ENCODE data around the gene C1orf167.

C1orf167 gene

GRCh38 chr1:11722538-11722937 lies 39.5 kb upstream of the C1orf167 start:
- no peaks in the 10 kb centered on the region for H3K36me3 ChIP-seq (ENCODE audit: low read depth)
- no peaks in the 10 kb centered on the region for H3K9me3 ChIP-seq (ENCODE audit: severe bottlenecking)
- no peaks in the 10 kb centered on the region for H3K27me3 ChIP-seq (ENCODE audit: insufficient read depth, poor library complexity, severe bottlenecking)
- no peaks in the 10 kb centered on the region for H3K4me1 ChIP-seq (ENCODE audit: insufficient read depth, poor library complexity, severe bottlenecking)
- no peak for TF ChIP-seq CTCF (IDR thresholded peaks at IDR 0.05; ENCODE audit: poor library complexity, severe bottlenecking)
- no peak overlapping the region for H3K27ac ChIP-seq (ENCODE audit: poor library complexity, severe bottlenecking)
- DNase-seq (ENCODE audit: low spot score) (no peak), ATAC-seq (ENCODE audit: low read depth) (no peak)
- H3K4me3 ChIP-seq (ENCODE audit: severe bottlenecking) = no peak overlapping the region

GRCh38 chr1:11725616-11726015 lies 36.4 kb upstream of the C1orf167 start:
- Histone ChIP-seq H3K36me3 (ENCODE audit: low read depth) (no peaks in the 10 kb centered on the region), H3K27me3 (ENCODE audit: insufficient read depth, poor library complexity, severe bottlenecking) (no peaks in the 10 kb centered on the region), H3K4me3 (ENCODE audit: severe bottlenecking) (no peak overlapping the region), H3K9me3 (ENCODE audit: severe bottlenecking) (no peaks in the 10 kb centered on the region), H3K4me1 (ENCODE audit: insufficient read depth, poor library complexity, severe bottlenecking) (no peaks in the 10 kb centered on the region), H3K27ac (ENCODE audit: poor library complexity, severe bottlenecking) (no peak overlapping the region)
- ATAC-seq (ENCODE audit: low read depth) = no peak
- no peak for TF ChIP-seq CTCF (IDR thresholded peaks at IDR 0.05; ENCODE audit: poor library complexity, severe bottlenecking)
- DNase-seq (ENCODE audit: low spot score) = no peak

GRCh38 chr1:11727119-11727518 lies 34.9 kb upstream of the C1orf167 start:
- no peak for DNase-seq (ENCODE audit: low spot score)
- H3K9me3 ChIP-seq (ENCODE audit: severe bottlenecking) = no peaks in the 10 kb centered on the region
- no peaks in the 10 kb centered on the region for H3K36me3 ChIP-seq (ENCODE audit: low read depth)
- no peak overlapping the region for H3K4me3 ChIP-seq (ENCODE audit: severe bottlenecking)
- H3K27ac ChIP-seq (ENCODE audit: poor library complexity, severe bottlenecking) = no peak overlapping the region
- no peak for ATAC-seq (ENCODE audit: low read depth)
- H3K27me3 ChIP-seq (ENCODE audit: insufficient read depth, poor library complexity, severe bottlenecking) = no peaks in the 10 kb centered on the region
- peaks cover 3% of the 10 kb centered on the region for H3K4me1 ChIP-seq (ENCODE audit: insufficient read depth, poor library complexity, severe bottlenecking)
- no peak for TF ChIP-seq CTCF (IDR thresholded peaks at IDR 0.05; ENCODE audit: poor library complexity, severe bottlenecking)

- Histone ChIP-seq H3K36me3 (ENCODE audit: low read depth) (no peaks in the 10 kb centered on the region), H3K27me3 (ENCODE audit: insufficient read depth, poor library complexity, severe bottlenecking) (no peaks in the 10 kb centered on the region), H3K27ac (ENCODE audit: poor library complexity, severe bottlenecking) (no peak overlapping the region), H3K9me3 (ENCODE audit: severe bottlenecking) (no peaks in the 10 kb centered on the region), H3K4me3 (ENCODE audit: severe bottlenecking) (no peak overlapping the region), H3K4me1 (ENCODE audit: insufficient read depth, poor library complexity, severe bottlenecking) (peaks cover 5% of the 10 kb centered on the region)
- TF ChIP-seq CTCF (IDR thresholded peaks at IDR 0.05; ENCODE audit: poor library complexity, severe bottlenecking) = no peak
- DNase-seq (ENCODE audit: low spot score) (no peak), ATAC-seq (ENCODE audit: low read depth) (no peak)
Observed at GRCh38 chr1:11728126-11728806, 33.7 kb upstream of the C1orf167 start.

GRCh38 chr1:11729155-11729497 lies 32.9 kb upstream of the C1orf167 start:
- no peaks in the 10 kb centered on the region for H3K9me3 ChIP-seq (ENCODE audit: severe bottlenecking)
- H3K27ac ChIP-seq (ENCODE audit: poor library complexity, severe bottlenecking) = no peak overlapping the region
- DNase-seq (ENCODE audit: low spot score) (no peak), ATAC-seq (ENCODE audit: low read depth) (no peak)
- TF ChIP-seq CTCF (IDR thresholded peaks at IDR 0.05; ENCODE audit: poor library complexity, severe bottlenecking) = no peak
- H3K36me3 ChIP-seq (ENCODE audit: low read depth) = no peaks in the 10 kb centered on the region
- H3K4me1 ChIP-seq (ENCODE audit: insufficient read depth, poor library complexity, severe bottlenecking) = peaks cover 5% of the 10 kb centered on the region
- H3K4me3 ChIP-seq (ENCODE audit: severe bottlenecking) = no peak overlapping the region
- no peaks in the 10 kb centered on the region for H3K27me3 ChIP-seq (ENCODE audit: insufficient read depth, poor library complexity, severe bottlenecking)
